Mesendoderm (in vitro differentiated cells): ENCODE data around the gene KLHL3.

Source experiments
- DNase-seq: peaks from one replicate; pipeline ENCODE4 v3.0.0; 2013
- H2AK5ac ChIP-seq: 2 replicates; pipeline ENCODE4 v1.6.1; 2013; ENCODE audit warnings: low read length, inconsistent platforms
- H2BK120ac ChIP-seq: 2 replicates; pipeline ENCODE4 v1.6.1; 2013; ENCODE audit warnings: low read depth, mild to moderate bottlenecking, low read length, moderate library complexity, mixed read lengths
- H2BK15ac ChIP-seq: replicated peaks from 2 replicates; pipeline ENCODE4 v1.6.1; 2013; ENCODE audit warnings: low read depth, mild to moderate bottlenecking, moderate library complexity
- H2BK5ac ChIP-seq: 2 replicates; pipeline ENCODE4 v1.6.1; 2013; ENCODE audit warnings: low read length, inconsistent platforms
- H3K18ac ChIP-seq: 2 replicates; pipeline ENCODE4 v1.6.1; 2013; ENCODE audit warnings: mild to moderate bottlenecking, low read length, mixed read lengths
- H3K23ac ChIP-seq: one replicate; pipeline ENCODE4 v1.6.1; 2013; ENCODE audit warnings: low read length
- H3K27ac ChIP-seq: 2 replicates; pipeline ENCODE4 v1.5.1; 2013; ENCODE audit warnings: low read depth, mild to moderate bottlenecking, inconsistent platforms, low read length, moderate library complexity
- H3K27me3 ChIP-seq: 2 replicates; pipeline ENCODE4 v1.6.1; 2013; ENCODE audit warnings: low read length, control low read depth, mild to moderate bottlenecking, inconsistent platforms; ENCODE audit not compliant: insufficient read depth, poor library complexity
- H3K36me3 ChIP-seq: 2 replicates; pipeline ENCODE4 v1.6.1; 2013; ENCODE audit warnings: low read length, inconsistent platforms; ENCODE audit not compliant: control insufficient read depth, insufficient read depth
- H3K4ac ChIP-seq: one replicate; pipeline ENCODE4 v1.6.1; 2013; ENCODE audit warnings: low read depth, mild to moderate bottlenecking, low read length, moderate library complexity
- H3K4me1 ChIP-seq: 2 replicates; pipeline ENCODE4 v1.6.1; 2013; ENCODE audit warnings: low read depth, low read length, inconsistent platforms; ENCODE audit not compliant: control insufficient read depth
- H3K4me2 ChIP-seq: 2 replicates; pipeline ENCODE4 v1.6.1; 2013; ENCODE audit warnings: low read length
- H3K4me3 ChIP-seq: 2 replicates; pipeline ENCODE4 v1.5.1; 2013; ENCODE audit warnings: mild to moderate bottlenecking, low read length
- H3K56ac ChIP-seq: one replicate; pipeline ENCODE4 v1.6.1; 2013; ENCODE audit warnings: low read length
- H3K79me1 ChIP-seq: 2 replicates; pipeline ENCODE4 v1.6.1; 2013; ENCODE audit warnings: low read length, inconsistent platforms
- H3K79me2 ChIP-seq: 2 replicates; pipeline ENCODE4 v1.6.1; 2013; ENCODE audit warnings: mild to moderate bottlenecking, low read length; ENCODE audit not compliant: control insufficient read depth, insufficient read depth
- H3K9ac ChIP-seq: 2 replicates; pipeline ENCODE4 v1.6.1; 2013; ENCODE audit warnings: low read length, inconsistent platforms
- H4K5ac ChIP-seq: one replicate; pipeline ENCODE4 v1.6.1; 2013; ENCODE audit warnings: low read length
- H4K8ac ChIP-seq: one replicate; pipeline ENCODE4 v1.6.1; 2013; ENCODE audit warnings: low read depth, mild to moderate bottlenecking, control low read depth, low read length, moderate library complexity
- WGBS: extraction: QIAGEN DNeasy Blood & Tissue Kit; methylation state at CpG from one replicate; pipeline ENCODE4 v1.1.7; 2013; ENCODE audit warnings: low lambda C conversion rate, missing lambda C conversion rate; ENCODE audit not compliant: insufficient coverage; ENCODE audit errors: extremely low coverage; 5-methylcytosine and 5-hydroxymethylcytosine counted together

Gene KLHL3

DNA sequence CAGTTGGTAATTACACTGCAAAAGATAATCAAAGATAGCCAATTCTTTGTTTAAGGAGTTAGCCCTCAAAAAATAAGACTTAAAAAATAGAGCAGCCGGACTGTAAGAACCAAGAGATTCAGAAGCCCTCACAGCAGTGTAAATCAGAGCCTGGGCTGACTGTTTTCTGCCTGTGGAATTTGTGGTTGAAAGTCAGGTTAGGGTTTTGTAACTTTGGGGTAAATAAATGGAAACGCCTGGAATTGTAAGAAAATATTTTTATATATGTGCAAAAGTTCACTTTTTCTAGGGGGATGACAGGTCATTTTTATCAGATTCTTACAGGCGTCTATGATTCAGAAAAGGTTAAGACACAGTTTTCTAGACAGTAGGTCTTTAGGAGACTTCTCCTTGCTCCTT, 35.6 kb downstream of the KLHL3 start:
- H3K36me3 ChIP-seq = no peaks in the 10 kb centered on the region
- H3K4ac ChIP-seq = no peak overlapping the region
- no peak overlapping the region for H2BK5ac ChIP-seq
- H3K27me3 ChIP-seq = no peaks in the 10 kb centered on the region
- peaks cover 2% of the 10 kb centered on the region for H3K4me1 ChIP-seq
- no peak overlapping the region for H3K9ac ChIP-seq
- H3K27ac ChIP-seq = no peak overlapping the region
- H2BK120ac ChIP-seq = no peak overlapping the region
- no peak overlapping the region for H3K23ac ChIP-seq
- H2AK5ac ChIP-seq = no peak overlapping the region
- WGBS = no CpG with 5 or more reads among the region's 3 CpGs
- H3K79me2 ChIP-seq = no peaks in the 10 kb centered on the region
- no peak overlapping the region for H2BK15ac ChIP-seq
- no peak for DNase-seq
- no peak overlapping the region for H4K5ac ChIP-seq
- H3K4me2 ChIP-seq = no peak overlapping the region
- no peak overlapping the region for H3K56ac ChIP-seq
- H3K4me3 ChIP-seq = no peak overlapping the region
- H3K18ac ChIP-seq = no peak overlapping the region
- H3K79me1 ChIP-seq = no peaks in the 10 kb centered on the region
- H4K8ac ChIP-seq = no peak overlapping the region

DNA sequence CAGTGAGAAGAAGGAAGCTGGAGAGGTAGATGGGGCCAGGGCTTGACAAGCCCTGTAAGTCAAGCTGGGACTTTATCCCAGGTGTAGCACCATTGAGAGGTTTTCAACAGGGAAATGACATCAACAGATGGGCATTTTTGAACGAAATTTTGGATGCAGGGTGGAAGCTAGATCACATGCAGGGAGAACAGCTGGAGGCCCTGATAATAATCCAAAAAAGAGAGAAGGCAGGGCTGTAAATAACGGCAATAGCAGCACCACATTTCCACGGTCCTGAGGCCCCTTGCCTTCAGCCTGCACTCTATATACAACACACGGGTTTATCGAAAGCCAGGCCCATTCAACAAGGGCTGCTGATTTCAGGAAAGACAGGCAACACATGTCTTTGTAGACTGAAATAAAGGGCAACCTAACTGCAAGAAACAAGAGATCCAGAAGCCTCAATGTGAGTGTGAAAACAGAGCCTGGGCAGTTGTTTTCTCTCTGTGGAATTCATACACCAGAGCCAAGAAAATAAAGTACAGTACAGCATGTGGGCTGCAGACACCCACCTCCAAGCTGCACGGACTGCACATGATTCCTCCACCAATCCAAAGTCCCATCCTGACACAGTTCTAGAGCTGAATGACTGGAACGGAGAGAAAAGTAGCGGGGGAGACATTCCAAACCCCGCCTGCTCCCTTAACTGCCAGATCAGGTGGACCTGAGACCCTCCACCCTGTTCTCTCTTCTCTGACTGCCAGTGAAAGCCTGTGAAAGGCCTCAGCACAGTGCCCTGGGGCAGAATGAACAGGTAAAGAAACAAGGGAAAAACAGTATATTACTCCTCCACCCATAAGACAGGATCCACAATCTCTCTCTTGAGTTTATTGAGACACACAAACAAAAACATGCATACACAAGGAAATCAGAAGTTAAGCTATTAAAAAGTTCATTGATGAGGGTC, 36.3 kb downstream of the KLHL3 start:
- no peak overlapping the region for H2BK120ac ChIP-seq
- no peak overlapping the region for H4K5ac ChIP-seq
- peak; percentile 69 for DNase-seq
- H3K4ac ChIP-seq = no peak overlapping the region
- H4K8ac ChIP-seq = no peak overlapping the region
- H3K4me2 ChIP-seq = no peak overlapping the region
- no peak overlapping the region for H2AK5ac ChIP-seq
- no peaks in the 10 kb centered on the region for H3K79me2 ChIP-seq
- no peak overlapping the region for H3K9ac ChIP-seq
- no peaks in the 10 kb centered on the region for H3K79me1 ChIP-seq
- H3K36me3 ChIP-seq = no peaks in the 10 kb centered on the region
- peaks cover 2% of the 10 kb centered on the region for H3K4me1 ChIP-seq
- no peak overlapping the region for H3K56ac ChIP-seq
- no peak overlapping the region for H3K27ac ChIP-seq
- H3K23ac ChIP-seq = no peak overlapping the region
- no peak overlapping the region for H2BK15ac ChIP-seq
- H3K27me3 ChIP-seq = no peaks in the 10 kb centered on the region
- no CpG with 5 or more reads among the region's 9 CpGs for WGBS
- H3K18ac ChIP-seq = no peak overlapping the region
- no peak overlapping the region for H2BK5ac ChIP-seq
- H3K4me3 ChIP-seq = no peak overlapping the region

DNA sequence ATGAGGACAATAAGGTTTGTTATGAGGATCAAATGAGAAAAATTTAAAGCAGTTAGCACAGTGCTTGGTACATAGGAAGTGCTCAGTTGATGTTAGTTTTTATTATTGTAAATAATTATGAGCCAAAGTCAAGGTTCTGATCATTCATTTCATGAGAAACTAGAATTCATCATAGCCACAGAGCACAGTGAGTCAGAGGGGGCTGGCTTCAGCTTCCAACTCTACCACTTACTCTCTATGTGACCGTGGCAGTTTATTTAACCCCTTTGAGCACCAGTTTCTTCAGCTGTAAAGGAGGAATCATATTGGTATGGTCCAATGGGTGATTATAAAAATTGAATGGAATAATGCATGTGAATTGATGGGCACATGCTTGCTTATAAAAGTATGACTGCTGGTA, 39.4 kb downstream of the KLHL3 start:
- H2BK5ac ChIP-seq = no peak overlapping the region
- no peak overlapping the region for H3K9ac ChIP-seq
- no CpG with 5 or more reads among the region's 1 CpG for WGBS
- H3K56ac ChIP-seq = no peak overlapping the region
- no peak overlapping the region for H4K8ac ChIP-seq
- H2AK5ac ChIP-seq = no peak overlapping the region
- H3K4me2 ChIP-seq = no peak overlapping the region
- H3K79me2 ChIP-seq = no peaks in the 10 kb centered on the region
- no peaks in the 10 kb centered on the region for H3K79me1 ChIP-seq
- no peak overlapping the region for H3K4me3 ChIP-seq
- DNase-seq = no peak
- no peaks in the 10 kb centered on the region for H3K27me3 ChIP-seq
- H4K5ac ChIP-seq = no peak overlapping the region
- H2BK15ac ChIP-seq = no peak overlapping the region
- H3K36me3 ChIP-seq = no peaks in the 10 kb centered on the region
- H3K4me1 ChIP-seq = peaks cover 2% of the 10 kb centered on the region
- H3K18ac ChIP-seq = no peak overlapping the region
- H3K4ac ChIP-seq = no peak overlapping the region
- H3K27ac ChIP-seq = no peak overlapping the region
- no peak overlapping the region for H2BK120ac ChIP-seq
- H3K23ac ChIP-seq = no peak overlapping the region

DNA sequence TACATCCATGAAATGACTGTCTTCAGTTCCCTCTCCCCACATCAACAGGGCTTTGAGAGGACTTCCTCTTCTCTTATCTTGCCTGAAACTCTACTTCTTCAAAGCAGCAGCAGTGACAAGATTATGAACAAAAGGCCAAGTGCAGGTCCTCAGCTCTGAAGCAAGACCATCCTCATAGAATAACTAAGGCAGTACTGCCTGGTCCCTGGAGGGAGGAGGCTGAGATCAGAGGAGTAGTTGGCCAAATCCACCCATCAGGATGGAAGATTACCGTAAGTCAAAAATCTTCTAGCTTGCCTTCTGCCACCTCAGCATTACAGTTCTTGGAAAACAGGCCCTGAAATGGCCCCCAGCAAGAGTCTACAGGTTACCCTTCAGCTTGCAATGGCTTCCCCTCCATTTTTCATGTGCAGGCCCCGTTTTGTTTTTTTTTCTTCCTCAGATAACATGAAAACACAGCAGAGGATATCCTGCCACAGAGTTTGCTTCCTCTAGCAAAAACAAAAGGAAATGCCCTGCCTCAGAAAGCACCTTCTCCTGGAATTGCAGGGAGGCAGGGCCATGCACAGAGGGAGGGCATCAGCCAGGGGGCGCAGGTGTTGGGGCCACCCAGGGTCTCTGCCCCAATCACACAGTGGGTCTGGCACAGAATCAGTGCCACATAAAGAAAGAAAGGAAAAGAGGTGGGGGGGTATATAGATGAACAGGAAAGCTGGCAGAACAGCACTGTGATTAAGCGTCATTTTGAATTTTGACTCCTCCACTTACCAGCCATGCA, 40.0 kb downstream of the KLHL3 start:
- no peak overlapping the region for H2BK15ac ChIP-seq
- H3K23ac ChIP-seq = no peak overlapping the region
- H3K18ac ChIP-seq = no peak overlapping the region
- H3K4ac ChIP-seq = no peak overlapping the region
- no peaks in the 10 kb centered on the region for H3K79me1 ChIP-seq
- no peaks in the 10 kb centered on the region for H3K27me3 ChIP-seq
- H3K79me2 ChIP-seq = no peaks in the 10 kb centered on the region
- H2BK5ac ChIP-seq = no peak overlapping the region
- no peak for DNase-seq
- peaks cover 2% of the 10 kb centered on the region for H3K4me1 ChIP-seq
- no peak overlapping the region for H3K4me2 ChIP-seq
- no CpG with 5 or more reads among the region's 4 CpGs for WGBS
- no peak overlapping the region for H2BK120ac ChIP-seq
- H3K9ac ChIP-seq = no peak overlapping the region
- H4K5ac ChIP-seq = no peak overlapping the region
- no peak overlapping the region for H3K27ac ChIP-seq
- no peak overlapping the region for H3K56ac ChIP-seq
- no peak overlapping the region for H4K8ac ChIP-seq
- no peak overlapping the region for H2AK5ac ChIP-seq
- no peaks in the 10 kb centered on the region for H3K36me3 ChIP-seq
- H3K4me3 ChIP-seq = no peak overlapping the region

DNA sequence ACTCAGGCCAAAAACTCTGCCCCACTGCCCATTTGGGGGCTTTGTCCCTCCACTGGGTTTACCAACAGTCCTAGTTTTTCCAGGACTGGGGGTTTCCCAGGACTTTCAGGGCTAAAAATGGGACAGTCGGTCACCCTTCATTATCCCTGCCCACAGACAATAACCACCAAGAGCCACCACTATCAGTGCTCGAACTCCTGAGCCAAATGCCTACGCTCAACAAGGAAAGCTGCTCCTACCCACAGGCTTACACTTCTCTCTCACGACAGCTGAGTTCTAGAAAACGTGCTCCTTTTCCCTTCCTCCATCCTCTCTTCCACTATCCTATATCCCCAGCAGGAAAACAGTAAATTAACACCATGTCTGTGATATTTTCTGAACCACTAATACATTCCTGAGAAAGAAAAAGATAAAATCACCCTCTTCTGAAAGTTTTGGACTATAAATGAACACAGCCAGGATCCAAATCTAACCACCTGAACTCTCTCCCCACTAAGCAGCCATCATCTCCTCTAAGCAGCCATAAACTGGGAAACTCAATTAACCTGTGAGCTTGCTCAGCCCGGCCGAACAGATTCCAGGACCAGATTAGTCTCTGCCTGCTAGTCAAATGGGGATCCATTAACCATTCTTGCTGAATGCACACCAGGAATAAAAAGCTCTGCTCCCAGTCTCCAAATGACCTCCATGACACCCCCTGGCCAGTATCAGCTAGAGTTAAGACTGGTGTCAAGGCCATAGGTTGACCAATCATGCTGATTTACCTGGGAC, 41.8 kb downstream of the KLHL3 start:
- DNase-seq = no peak
- Histone ChIP-seq H2AK5ac (no peak overlapping the region), H3K36me3 (no peaks in the 10 kb centered on the region), H3K9ac (no peak overlapping the region), H3K79me1 (no peaks in the 10 kb centered on the region), H3K79me2 (no peaks in the 10 kb centered on the region), H2BK120ac (no peak overlapping the region), H3K4me1 (no peaks in the 10 kb centered on the region), H3K27me3 (no peaks in the 10 kb centered on the region), H4K8ac (no peak overlapping the region), H4K5ac (no peak overlapping the region), H3K56ac (no peak overlapping the region), H3K4me2 (no peak overlapping the region), H3K23ac (no peak overlapping the region), H3K27ac (no peak overlapping the region), H3K18ac (no peak overlapping the region), H2BK5ac (no peak overlapping the region), H3K4me3 (no peak overlapping the region), H2BK15ac (no peak overlapping the region), H3K4ac (no peak overlapping the region)
- no CpG with 5 or more reads among the region's 7 CpGs for WGBS
